Measurements from ENCODE around the gene PCBD2. TPM values are rescaled to one million over a fixed set of nuclear protein-coding genes. Genes with fewer than 3 reads are reported as not detected.
A peak's percentile ranks its signal among the peaks of the same experiment; 100 is the strongest.

PCBD2 gene
- total and polyA plus RNA-seq, 2 of the 8 experiments (the other 6 are each of a cell fraction or from before 2014, with no cell fraction given), result 4.8 to 10.3 TPM

- no peaks in the 10 kb centered on the region for H3K36me3 ChIP-seq (ENCODE audit: control insufficient read depth in 2 of 4, insufficient read depth in 4 of 4, low read length in 3 of 4)
- no peak overlapping the region for H2BK120ac ChIP-seq (replicated peaks; ENCODE audit: low read depth, low read length)
- H2BK5ac ChIP-seq (ENCODE audit: low read depth, low read length), result peak overlapping the region; percentile 95; the same call in 1 of the 2 replicates
- FAIRE-seq, result no peak
- peak overlapping the region; percentile 73 to 93 (median 78) for H3K4me3 ChIP-seq (ENCODE audit: extremely low read depth in 1 of 4, insufficient read depth in 2 of 4, low read depth in 3 of 4, low read length in 4 of 4)
- no peaks in the 10 kb centered on the region for H3K27me3 ChIP-seq (replicated peaks in 1 of 4; ENCODE audit: control insufficient read depth in 3 of 4, extremely low read depth in 1 of 4, insufficient read depth in 3 of 4, low read length in 3 of 4)
- ChIA-PET POLR2A (ENCODE audit: partially characterized antibody) (interaction anchor here (0.8 to 5.6 kb wide), 10 partner anchors 11 to 29 kb away, joined by 3 to 54 read pairs (median 4); partner anchors contain the start of genes C5orf24 and PCBD2), CTCF (ENCODE audit: partially characterized antibody) (interaction anchor here (1.0 to 1.2 kb wide), 2 partner anchors 13 to 35 kb away, joined by 3 to 6 read pairs; no protein-coding TSS in a partner anchor)
- H2BK12ac ChIP-seq (ENCODE audit: low read depth, low read length), result peak overlapping the region; percentile 75; the same call in 1 of the 2 replicates
- H3K79me2 ChIP-seq (ENCODE audit: control insufficient read depth in 1 of 2, insufficient read depth in 2 of 2, low read length in 2 of 2), result no peaks in the 10 kb centered on the region; a peak in 2 of 4 replicates
- H3K23ac ChIP-seq (ENCODE audit: insufficient read length), result no peak overlapping the region
- 0 out of 2 replicates have a peak, but pooled peaks cover 3% of the 10 kb centered on the region for H3K79me1 ChIP-seq (ENCODE audit: low read depth, low read length)
- H3K23me2 ChIP-seq (ENCODE audit: low read depth, low read length), result peaks cover 9% of the 10 kb centered on the region
- H3K4ac ChIP-seq (replicated peaks; ENCODE audit: insufficient read length, low read depth, low read length), result peak overlapping the region; percentile 47
- DNase-seq (ENCODE audit: low read depth in 1 of 2, low spot score in 2 of 2), result no peak
- no peak overlapping the region for H3K14ac ChIP-seq (ENCODE audit: insufficient read length)
- H3K4me2 ChIP-seq (ENCODE audit: insufficient read depth in 1 of 2, low read depth in 2 of 2, low read length in 2 of 2), result peak overlapping the region; percentile 78 to 87
- H2BK15ac ChIP-seq (ENCODE audit: low read length), result no peak overlapping the region
- peaks cover 0 to 12% (median 8%) of the 10 kb centered on the region in 4 experiments; a peak in 6 of 7 replicates for H3K4me1 ChIP-seq (replicated peaks in 1 of 4; ENCODE audit: control insufficient read depth in 3 of 4, insufficient read depth in 4 of 4, low read length in 3 of 4)
- no peak overlapping the region for H4K91ac ChIP-seq (replicated peaks; ENCODE audit: insufficient read length, low read length)
- H4K8ac ChIP-seq (ENCODE audit: extremely low read depth, insufficient read depth, low read length), result peak overlapping the region; percentile 99; the same call in 1 of the 2 replicates
- H3K56ac ChIP-seq (replicated peaks; ENCODE audit: insufficient read length, low read depth, low read length), result no peak overlapping the region
- H2AFZ ChIP-seq (ENCODE audit: low read length), result no peak overlapping the region
- no peak overlapping the region for H2AK5ac ChIP-seq (ENCODE audit: low read depth, low read length)
- WGBS, 2 experiments (ENCODE audit: extremely low coverage in 1 of 2, insufficient coverage in 1 of 2, insufficient read length in 1 of 2, insufficient replicate concordance in 2 of 2, low coverage in 1 of 2, low lambda C conversion rate in 2 of 2, missing lambda C conversion rate in 1 of 2), result 29% methylated on average over 20 of the region's 20 CpGs; no CpG with 5 or more reads in 1 of the 2 experiments
- H3K9me3 ChIP-seq (ENCODE audit: insufficient read depth in 2 of 2, low read depth in 1 of 2, low read length in 1 of 2), result no peaks in the 10 kb centered on the region
- no peak overlapping the region for H2BK20ac ChIP-seq (ENCODE audit: low read length)
- H4K20me1 ChIP-seq (replicated peaks in 1 of 2; ENCODE audit: control insufficient read depth in 1 of 2, insufficient read depth in 2 of 2, low read length in 2 of 2), result no peaks in the 10 kb centered on the region
- no peak overlapping the region for H4K5ac ChIP-seq (ENCODE audit: insufficient read length, low read depth, low read length)
- H3K9ac ChIP-seq (replicated peaks in 1 of 4; ENCODE audit: extremely low read depth in 1 of 4, low read depth in 3 of 4, low read length in 3 of 4), result peak overlapping the region in 3 of 4 experiments; percentile 79 to 90 (median 90); a peak in 6 of 7 replicates
- H3K18ac ChIP-seq (ENCODE audit: extremely low read depth, low read length), result peak overlapping the region; percentile 78
- H3K27ac ChIP-seq (ENCODE audit: low read depth, low read length), result no peak overlapping the region
- TF ChIP-seq EZH2 (IDR thresholded peaks at IDR 0.05; ENCODE audit: low read depth, low read length, severe bottlenecking), result no peak
- no peak for TF ChIP-seq TCF12 (IDR thresholded peaks at IDR 0.05; ENCODE audit: low read depth, low read length)
- no peak for TF ChIP-seq CBX5 (IDR thresholded peaks at IDR 0.05; ENCODE audit: low read depth, low read length)
- no peak for TF ChIP-seq HDAC2 (IDR thresholded peaks at IDR 0.05; ENCODE audit: borderline replicate concordance in 1 of 2, low read depth in 2 of 2, low read length in 2 of 2)
- TF ChIP-seq SIX5 (IDR thresholded peaks at IDR 0.05; ENCODE audit: low read depth, low read length), result no peak
- no peak for TF ChIP-seq CTBP2 (IDR thresholded peaks at IDR 0.05; ENCODE audit: borderline replicate concordance, insufficient read depth, insufficient read length, low read length)
- TF ChIP-seq GABPA (IDR thresholded peaks at IDR 0.05; ENCODE audit: borderline replicate concordance, insufficient read depth, low read length), result no peak
- TF ChIP-seq SRF (IDR thresholded peaks at IDR 0.05; ENCODE audit: low read depth, low read length), result no peak
- TF ChIP-seq GTF2F1 (IDR thresholded peaks at IDR 0.05; ENCODE audit: borderline replicate concordance, low read depth, low read length), result no peak
Observed at GRCh38 chr5:134874831-134875655, 29.9 kb upstream of the PCBD2 start.
